Keratinocyte (primary cell): Measurements from ENCODE around the gene MESP2.

Experiments used
- EZH2 ChIP-seq: IDR thresholded peaks from one replicate; pipeline ENCODE4 v1.6.1; 2012; ENCODE audit warnings: inconsistent platforms, mild to moderate bottlenecking, low read length, moderate library complexity
- TF ChIP-seq, protein P1 (sequence below), 3 experiments: IDR thresholded peaks in 1 of 3; conservative IDR thresholded peaks in 1 of 3; optimal IDR thresholded peaks in 1 of 3; 2 replicates in 2 of 3; 3 replicates in 1 of 3; pipeline versions ENCODE3 to v1.5.1; 2011; ENCODE audit warnings: low read length in 3 of 3, mild to moderate bottlenecking in 3 of 3, moderate library complexity in 2 of 3, control low read depth in 1 of 3, inconsistent platforms in 1 of 3; ENCODE audit not compliant: insufficient read depth in 2 of 3; ENCODE audit errors: extremely low read depth in 1 of 3

DNA sequence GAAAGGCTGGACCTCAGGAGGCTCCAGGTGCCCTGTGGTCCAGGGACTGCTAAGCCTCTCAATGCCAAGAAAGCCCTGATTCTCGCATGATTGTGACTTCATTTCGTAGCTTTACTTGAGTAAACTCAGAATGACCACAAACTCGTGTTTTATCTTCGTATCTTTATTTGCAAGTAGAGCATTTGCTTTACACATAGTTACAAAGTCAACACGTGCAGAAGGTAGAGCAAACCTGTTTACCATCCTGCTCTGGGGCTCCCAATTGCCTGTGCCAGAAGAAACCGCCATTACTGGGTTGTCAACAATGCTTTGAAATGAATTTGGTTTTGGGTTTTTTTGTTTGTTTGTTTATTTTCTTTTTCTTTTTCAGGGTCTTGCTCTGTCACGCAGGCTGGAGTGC is 19.2 kb upstream of the MESP2 start:
- TF ChIP-seq, protein P1, sequence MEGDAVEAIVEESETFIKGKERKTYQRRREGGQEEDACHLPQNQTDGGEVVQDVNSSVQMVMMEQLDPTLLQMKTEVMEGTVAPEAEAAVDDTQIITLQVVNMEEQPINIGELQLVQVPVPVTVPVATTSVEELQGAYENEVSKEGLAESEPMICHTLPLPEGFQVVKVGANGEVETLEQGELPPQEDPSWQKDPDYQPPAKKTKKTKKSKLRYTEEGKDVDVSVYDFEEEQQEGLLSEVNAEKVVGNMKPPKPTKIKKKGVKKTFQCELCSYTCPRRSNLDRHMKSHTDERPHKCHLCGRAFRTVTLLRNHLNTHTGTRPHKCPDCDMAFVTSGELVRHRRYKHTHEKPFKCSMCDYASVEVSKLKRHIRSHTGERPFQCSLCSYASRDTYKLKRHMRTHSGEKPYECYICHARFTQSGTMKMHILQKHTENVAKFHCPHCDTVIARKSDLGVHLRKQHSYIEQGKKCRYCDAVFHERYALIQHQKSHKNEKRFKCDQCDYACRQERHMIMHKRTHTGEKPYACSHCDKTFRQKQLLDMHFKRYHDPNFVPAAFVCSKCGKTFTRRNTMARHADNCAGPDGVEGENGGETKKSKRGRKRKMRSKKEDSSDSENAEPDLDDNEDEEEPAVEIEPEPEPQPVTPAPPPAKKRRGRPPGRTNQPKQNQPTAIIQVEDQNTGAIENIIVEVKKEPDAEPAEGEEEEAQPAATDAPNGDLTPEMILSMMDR (optimal IDR thresholded peaks at IDR 0.05 in 1 of 3, IDR thresholded peaks at IDR 0.05 in 1 of 3, conservative IDR thresholded peaks at IDR 0.05 in 1 of 3; ENCODE audit: extremely low read depth in 1 of 3, insufficient read depth in 2 of 3, low read length in 3 of 3): no peak
- TF ChIP-seq EZH2: no peak
